A549 (cell line): ENCODE results near the gene SHMT2. TPM values are rescaled to one million over a fixed set of nuclear protein-coding genes. Genes with fewer than 3 reads are reported as not detected.

Experiments used
- ATAC-seq, 2 experiments: fragments of 200-7000 bp in 1 of 2; fragments of >200 bp in 1 of 2; cut with Nextera tagmentation in 1 of 2; cut with Tn5 transposase in 1 of 2; 3 replicates each; pipeline versions ENCODE4 v1.8.0 to v1.9.1; 2018 to 2020; ENCODE audit warnings: mild to moderate bottlenecking in 1 of 2, moderate library complexity in 1 of 2
- CTCF ChIA-PET: fragments of 300-600 bp; sonication (Branson Sonifier 250); formaldehyde crosslinking; extraction: SDS; loops from one replicate; lab custom pipeline; 2021; ENCODE audit warnings: antibody characterized with exemption, inconsistent platforms; lab: Yijun Ruan, JAX
- POLR2A ChIA-PET: fragments of 350-600 bp; formaldehyde crosslinking; extraction: SDS; loops from one replicate; lab custom pipeline; 2021; ENCODE audit warnings: antibody characterized with exemption, inconsistent platforms; lab: Yijun Ruan, JAX
- DNase-seq, 2 experiments: peaks; one replicate each; pipeline versions ENCODE4 v3.0.0 to v3.0.0-alpha.2; 2011 to 2016; ENCODE audit warnings: low read depth in 1 of 2, low spot score in 1 of 2
- FAIRE-seq: peaks from 2 replicates; lab custom pipeline; 2011; peaks lifted over from hg19 to GRCh38; lab: Jason Lieb, UNC
- H3K27ac ChIP-seq, 2 experiments: fragments of >200 bp; sonication (Bioruptor Twin); formaldehyde crosslinking; 3 replicates each; pipeline ENCODE4 v1.5.1; 2016 to 2017
- H3K4me1 ChIP-seq: fragments of >200 bp; sonication (Bioruptor Twin); formaldehyde crosslinking; 3 replicates; pipeline ENCODE4 v1.6.1; 2016
- H3K4me2 ChIP-seq: fragments of >200 bp; sonication (Bioruptor Twin); formaldehyde crosslinking; 3 replicates; pipeline ENCODE4 v1.6.1; 2016
- H3K4me3 ChIP-seq: fragments of >200 bp; sonication (Bioruptor Twin); formaldehyde crosslinking; 3 replicates; pipeline ENCODE4 v1.5.1; 2016
- H3K9me3 ChIP-seq: fragments of >200 bp; sonication (Bioruptor Twin); formaldehyde crosslinking; 3 replicates; pipeline ENCODE4 v1.6.1; 2016
- CHD4 ChIP-seq: fragments of 200-600 bp; sonication (generic); IDR thresholded peaks from 2 replicates; pipeline ENCODE4 v1.6.1; 2016; ENCODE audit warnings: antibody characterized with exemption, mild to moderate bottlenecking, borderline replicate concordance
- EP300 ChIP-seq, 2 experiments: fragments of >200 bp; sonication (Bioruptor Twin); formaldehyde crosslinking; IDR thresholded peaks; 2 replicates in 1 of 2; 3 replicates in 1 of 2; pipeline ENCODE4 v1.6.1; 2016 to 2017
- ESRRA ChIP-seq: fragments of 150-350 bp; IDR thresholded peaks from 2 replicates; pipeline ENCODE4 v1.6.1; 2014; ENCODE audit warnings: mild to moderate bottlenecking, low read length, borderline replicate concordance
- FOSL2 ChIP-seq, 2 experiments: fragments of 450-650 bp in 1 of 2; fragments of >200 bp in 1 of 2; sonication (Bioruptor Twin) in 1 of 2; formaldehyde crosslinking; IDR thresholded peaks; 2 replicates each; pipeline versions ENCODE4 v1.5.0 to v1.6.1; 2016 to 2020; ENCODE audit warnings: mild to moderate bottlenecking in 1 of 2, moderate library complexity in 1 of 2
- FOXS1 ChIP-seq: fragments of 250-450 bp; sonication (Bioruptor Pico); IDR thresholded peaks from 2 replicates; pipeline ENCODE4 v1.5.0; 2020; ENCODE audit warnings: mild to moderate bottlenecking, moderate library complexity
- HOXB13 ChIP-seq: fragments of 250-450 bp; sonication (Bioruptor Pico); IDR thresholded peaks from 2 replicates; pipeline ENCODE4 v1.5.0; 2020; ENCODE audit warnings: low read depth, mild to moderate bottlenecking, moderate library complexity
- MAFK ChIP-seq: fragments of 450-650 bp; IDR thresholded peaks from 2 replicates; pipeline ENCODE4 v1.6.1; 2014; ENCODE audit not compliant: partially characterized antibody
- MYC ChIP-seq: IDR thresholded peaks from 2 replicates; pipeline ENCODE4 v1.6.1; 2012; ENCODE audit warnings: mild to moderate bottlenecking, inconsistent platforms, low read length, improper control_type of control experiment, borderline replicate concordance
- NPAS2 ChIP-seq: fragments of 250-450 bp; sonication (Bioruptor Pico); IDR thresholded peaks from 2 replicates; pipeline ENCODE4 v1.8.0; 2022; ENCODE audit warnings: mild to moderate bottlenecking, moderate library complexity, borderline replicate concordance
- PHF8 ChIP-seq: fragments of 200-600 bp; sonication (generic); IDR thresholded peaks from 2 replicates; pipeline ENCODE4 v1.6.1; 2016; ENCODE audit warnings: low read depth, mild to moderate bottlenecking, antibody characterized with exemption, moderate library complexity, borderline replicate concordance
- POLR2A ChIP-seq: IDR thresholded peaks from 2 replicates; pipeline ENCODE4 v1.6.1; 2012; ENCODE audit warnings: mild to moderate bottlenecking, low read length
- RARB ChIP-seq: fragments of 250-450 bp; sonication (Bioruptor Pico); IDR thresholded peaks from 2 replicates; pipeline ENCODE4 v1.8.0; 2021; ENCODE audit warnings: mild to moderate bottlenecking, moderate library complexity
- RCOR1 ChIP-seq: fragments of 150-350 bp; IDR thresholded peaks from 2 replicates; pipeline ENCODE4 v1.6.1; 2014; ENCODE audit warnings: antibody characterized with exemption, low read length, low read depth
- REST ChIP-seq: fragments of 200-600 bp; sonication (generic); IDR thresholded peaks from 2 replicates; pipeline ENCODE4 v1.6.1; 2016; ENCODE audit warnings: antibody characterized with exemption, mild to moderate bottlenecking, moderate library complexity
- RFX5 ChIP-seq: fragments of 450-650 bp; IDR thresholded peaks from 2 replicates; pipeline ENCODE4 v1.7.1; 2014; ENCODE audit warnings: antibody characterized with exemption, mild to moderate bottlenecking, moderate library complexity
- SMC3 ChIP-seq: fragments of >200 bp; sonication (Bioruptor Twin); formaldehyde crosslinking; IDR thresholded peaks from 3 replicates; pipeline ENCODE4 v1.6.1; 2018; ENCODE audit warnings: inconsistent platforms
- SREBF2 ChIP-seq: fragments of 450-650 bp; IDR thresholded peaks from 2 replicates; pipeline ENCODE4 v1.6.1; 2014; ENCODE audit warnings: mild to moderate bottlenecking, moderate library complexity
- TFCP2L1 ChIP-seq: fragments of 250-450 bp; sonication (Bioruptor Pico); IDR thresholded peaks from 2 replicates; pipeline ENCODE4 v1.5.0; 2021; ENCODE audit warnings: mild to moderate bottlenecking
- TP53 ChIP-seq: fragments of 250-450 bp; sonication (Bioruptor Pico); IDR thresholded peaks from 2 replicates; pipeline ENCODE4 v1.5.0; 2021; ENCODE audit warnings: mild to moderate bottlenecking, moderate library complexity
- ZSCAN20 ChIP-seq: fragments of 250-450 bp; sonication (Bioruptor Pico); IDR thresholded peaks from 2 replicates; pipeline ENCODE4 v1.8.0; 2022; ENCODE audit warnings: mild to moderate bottlenecking, moderate library complexity
- WGBS: methylation state at CpG from one replicate; pipeline ENCODE4 v1.1.6; 2017; ENCODE audit errors: missing lambda C conversion rate; 5-methylcytosine and 5-hydroxymethylcytosine counted together
- polyA plus RNA-seq, 4 experiments: library from polyadenylated mRNA; depleted of rRNA in 3 of 4; stranded (reverse); fragments of >200 nt; fragmentation: RNase III in 1 of 4; extraction: RNeasy Plus Mini Kit Qiagen cat#74134 plus additional on column Dnase treatment in 1 of 4; gene quantifications; 2 replicates in 3 of 4; 3 replicates in 1 of 4; pipeline ENCODE4 v1.2.3, GENCODE V29; 2011 to 2017
- TF ChIP-seq, protein P1 (sequence below): fragments of >200 bp; sonication (Bioruptor Twin); formaldehyde crosslinking; IDR thresholded peaks from 3 replicates; pipeline ENCODE4 v1.5.1; 2016
- TF ChIP-seq, protein P2 (sequence below): fragments of 150-350 bp; IDR thresholded peaks from 2 replicates; pipeline ENCODE4 v1.6.1; 2014; ENCODE audit warnings: low read depth, mild to moderate bottlenecking, low read length

The SHMT2 gene
- polyA plus RNA-seq, 2 of the 4 experiments (the other 2 are of a cell fraction) = 113 to 156 TPM

- FAIRE-seq = no peak
- no peak for DNase-seq
- no peaks in the 10 kb centered on the region for H3K4me1 ChIP-seq
- no peak overlapping the region for H3K4me3 ChIP-seq
- WGBS = 75% methylated on average over 8 of the region's 8 CpGs
- H3K27ac ChIP-seq = no peak overlapping the region
- no peak overlapping the region for H3K4me2 ChIP-seq
- ChIA-PET CTCF (interaction anchor here (0.7 to 27.5 kb wide), 13 partner anchors 9 to 127 kb away, joined by 3 to 1152 read pairs (median 4); partner anchors contain the start of genes LRP1, SHMT2 and STAT6), POLR2A (no interaction called here)
- ATAC-seq = no peak
- TF ChIP-seq HOXB13 (CRISPR knock-in tag) (no peak), ZSCAN20 (no peak), TFCP2L1 (CRISPR knock-in tag) (no peak), FOSL2 (IDR thresholded peaks at IDR 0.05) (no peak), FOSL2 (CRISPR knock-in tag; IDR thresholded peaks at IDR 0.05) (no peak), MYC (no peak), PHF8 (no peak), FOXS1 (no peak)
- TF ChIP-seq, protein P1, sequence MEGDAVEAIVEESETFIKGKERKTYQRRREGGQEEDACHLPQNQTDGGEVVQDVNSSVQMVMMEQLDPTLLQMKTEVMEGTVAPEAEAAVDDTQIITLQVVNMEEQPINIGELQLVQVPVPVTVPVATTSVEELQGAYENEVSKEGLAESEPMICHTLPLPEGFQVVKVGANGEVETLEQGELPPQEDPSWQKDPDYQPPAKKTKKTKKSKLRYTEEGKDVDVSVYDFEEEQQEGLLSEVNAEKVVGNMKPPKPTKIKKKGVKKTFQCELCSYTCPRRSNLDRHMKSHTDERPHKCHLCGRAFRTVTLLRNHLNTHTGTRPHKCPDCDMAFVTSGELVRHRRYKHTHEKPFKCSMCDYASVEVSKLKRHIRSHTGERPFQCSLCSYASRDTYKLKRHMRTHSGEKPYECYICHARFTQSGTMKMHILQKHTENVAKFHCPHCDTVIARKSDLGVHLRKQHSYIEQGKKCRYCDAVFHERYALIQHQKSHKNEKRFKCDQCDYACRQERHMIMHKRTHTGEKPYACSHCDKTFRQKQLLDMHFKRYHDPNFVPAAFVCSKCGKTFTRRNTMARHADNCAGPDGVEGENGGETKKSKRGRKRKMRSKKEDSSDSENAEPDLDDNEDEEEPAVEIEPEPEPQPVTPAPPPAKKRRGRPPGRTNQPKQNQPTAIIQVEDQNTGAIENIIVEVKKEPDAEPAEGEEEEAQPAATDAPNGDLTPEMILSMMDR = no peak
- TF ChIP-seq, protein P2, sequence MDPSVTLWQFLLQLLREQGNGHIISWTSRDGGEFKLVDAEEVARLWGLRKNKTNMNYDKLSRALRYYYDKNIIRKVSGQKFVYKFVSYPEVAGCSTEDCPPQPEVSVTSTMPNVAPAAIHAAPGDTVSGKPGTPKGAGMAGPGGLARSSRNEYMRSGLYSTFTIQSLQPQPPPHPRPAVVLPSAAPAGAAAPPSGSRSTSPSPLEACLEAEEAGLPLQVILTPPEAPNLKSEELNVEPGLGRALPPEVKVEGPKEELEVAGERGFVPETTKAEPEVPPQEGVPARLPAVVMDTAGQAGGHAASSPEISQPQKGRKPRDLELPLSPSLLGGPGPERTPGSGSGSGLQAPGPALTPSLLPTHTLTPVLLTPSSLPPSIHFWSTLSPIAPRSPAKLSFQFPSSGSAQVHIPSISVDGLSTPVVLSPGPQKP = no peak
- no peaks in the 10 kb centered on the region for H3K9me3 ChIP-seq
Observed at GRCh38 chr12:57188090-57188425, 41.5 kb upstream of the SHMT2 start.

DNA sequence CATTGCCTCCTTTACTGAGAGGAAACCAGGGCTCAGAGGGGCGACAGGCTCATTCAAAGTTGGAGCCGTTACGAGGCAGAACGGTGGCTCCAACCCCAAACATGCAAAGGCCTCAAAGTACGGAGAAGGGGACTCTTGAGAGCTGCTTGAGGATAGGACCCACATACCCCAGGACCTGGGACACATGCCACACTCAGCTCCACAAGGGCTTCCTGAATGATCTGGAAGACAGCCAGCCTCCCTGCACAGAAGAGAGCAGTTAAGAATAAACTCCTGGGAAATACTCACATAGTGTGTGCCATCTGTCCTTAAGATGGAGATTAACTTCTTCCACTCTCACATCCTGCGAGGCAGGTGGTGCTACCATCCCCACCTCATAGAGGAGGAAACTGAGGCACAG, 39.5 kb upstream of the SHMT2 start:
- TF ChIP-seq SREBF2 (no peak), HOXB13 (CRISPR knock-in tag) (no peak), FOSL2 (IDR thresholded peaks at IDR 0.05) (no peak), FOSL2 (CRISPR knock-in tag; IDR thresholded peaks at IDR 0.05) (no peak), TP53 (CRISPR knock-in tag) (no peak), RCOR1 (no peak), POLR2A (no peak), SMC3 (no peak)
- TF ChIP-seq, protein P1 = no peak
- TF ChIP-seq, protein P2 = no peak
- TF ChIP-seq, all 56 proteins: peak for 0
- Histone ChIP-seq H3K9me3 (no peaks in the 10 kb centered on the region), H3K27ac (no peak overlapping the region), H3K4me3 (no peak overlapping the region), H3K4me2 (no peak overlapping the region), H3K4me1 (no peaks in the 10 kb centered on the region)
- POLR2A ChIA-PET = no interaction called here
- no peak for ATAC-seq
- no peak for FAIRE-seq
- DNase-seq = no peak
- CTCF ChIA-PET = interaction anchor here (1.0 to 27.5 kb wide), 11 partner anchors 14 to 183 kb away, joined by 3 to 1152 read pairs (median 3); partner anchors contain the start of genes LRP1, NXPH4 and STAT6
- 87% methylated on average over 6 of the region's 6 CpGs for WGBS

- no peak for FAIRE-seq
- WGBS = 94% methylated on average over 23 of the region's 23 CpGs
- CTCF ChIA-PET = interaction anchor here (0.7 to 27.5 kb wide), 10 partner anchors 15 to 184 kb away, joined by 3 to 1152 read pairs (median 3); partner anchors contain the start of genes LRP1 and NXPH4
- no peak for TF ChIP-seq FOSL2 (IDR thresholded peaks at IDR 0.05)
- no peak for TF ChIP-seq FOSL2 (CRISPR knock-in tag; IDR thresholded peaks at IDR 0.05)
- TF ChIP-seq TP53 (CRISPR knock-in tag) = no peak
- no peak for TF ChIP-seq ESRRA
- no peak for TF ChIP-seq RCOR1
- no peak for TF ChIP-seq RFX5
- no peak for TF ChIP-seq EP300 (IDR thresholded peaks at IDR 0.05)
- no peak for TF ChIP-seq CHD4
- TF ChIP-seq REST = no peak
- no peak for TF ChIP-seq RARB (CRISPR knock-in tag)
- TF ChIP-seq MAFK = no peak
- TF ChIP-seq SREBF2 = no peak
- TF ChIP-seq NPAS2 (CRISPR knock-in tag) = no peak
Observed at GRCh38 chr12:57190821-57191220, 38.7 kb upstream of the SHMT2 start.

More at GRCh38 chr12:57190821-57191220, 38.7 kb upstream of the SHMT2 start:
- H3K4me2 ChIP-seq = no peak overlapping the region
- DNase-seq = no peak
- no peaks in the 10 kb centered on the region for H3K4me1 ChIP-seq
- no peak for ATAC-seq
- H3K27ac ChIP-seq = no peak overlapping the region
- POLR2A ChIA-PET = no interaction called here
- H3K9me3 ChIP-seq = no peaks in the 10 kb centered on the region
- no peak overlapping the region for H3K4me3 ChIP-seq
